Activated CD8-positive, alpha-beta memory T cell treated with anti-CD3 and anti-CD28 coated beads for 24 hours (primary cell): ENCODE data around the gene SUN3.
A peak's percentile ranks its signal among the peaks of the same experiment; 100 is the strongest.

Experiments used
- DNase-seq: peaks from one replicate; pipeline ENCODE4 v3.0.0-alpha.2; 2020

The SUN3 gene

DNA sequence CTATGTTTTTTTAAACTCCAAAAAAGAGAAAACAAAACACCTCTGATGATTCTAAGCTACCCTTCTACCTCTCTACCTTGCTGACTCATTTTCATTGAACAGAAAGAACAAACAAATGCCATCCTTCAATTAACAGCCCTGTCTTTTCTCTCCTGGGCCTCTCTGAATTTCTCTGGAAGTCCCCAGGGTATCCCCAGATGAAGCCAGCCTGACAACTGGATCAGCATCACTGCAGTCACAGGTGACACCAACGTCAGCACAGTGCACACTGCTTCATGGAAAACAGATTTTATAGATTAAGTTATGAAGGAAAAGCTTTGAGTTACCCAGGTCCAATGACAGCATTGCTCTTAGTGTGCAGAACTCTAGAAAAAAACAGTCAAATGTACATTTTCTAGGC, 55.2 kb downstream of the SUN3 start:
- no peak for DNase-seq

DNA sequence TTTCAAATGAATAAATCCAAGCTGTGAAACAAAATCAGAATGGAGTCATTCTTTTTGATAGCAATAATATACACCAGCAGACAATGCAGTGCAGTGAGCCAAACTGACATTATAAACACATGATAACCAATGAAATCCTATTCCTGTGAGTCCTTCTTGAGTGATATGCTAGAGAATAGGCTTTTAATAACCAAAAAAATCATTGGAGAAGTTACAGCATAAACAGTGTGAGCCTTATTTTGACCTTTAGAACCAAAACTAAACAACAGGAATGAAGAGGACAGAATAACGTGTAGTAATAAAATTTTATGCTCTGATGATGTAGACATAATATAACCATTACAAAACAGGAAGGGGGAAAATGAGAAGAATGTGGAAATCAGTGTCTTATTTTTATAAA, 58.1 kb downstream of the SUN3 start:
- no peak for DNase-seq

DNA sequence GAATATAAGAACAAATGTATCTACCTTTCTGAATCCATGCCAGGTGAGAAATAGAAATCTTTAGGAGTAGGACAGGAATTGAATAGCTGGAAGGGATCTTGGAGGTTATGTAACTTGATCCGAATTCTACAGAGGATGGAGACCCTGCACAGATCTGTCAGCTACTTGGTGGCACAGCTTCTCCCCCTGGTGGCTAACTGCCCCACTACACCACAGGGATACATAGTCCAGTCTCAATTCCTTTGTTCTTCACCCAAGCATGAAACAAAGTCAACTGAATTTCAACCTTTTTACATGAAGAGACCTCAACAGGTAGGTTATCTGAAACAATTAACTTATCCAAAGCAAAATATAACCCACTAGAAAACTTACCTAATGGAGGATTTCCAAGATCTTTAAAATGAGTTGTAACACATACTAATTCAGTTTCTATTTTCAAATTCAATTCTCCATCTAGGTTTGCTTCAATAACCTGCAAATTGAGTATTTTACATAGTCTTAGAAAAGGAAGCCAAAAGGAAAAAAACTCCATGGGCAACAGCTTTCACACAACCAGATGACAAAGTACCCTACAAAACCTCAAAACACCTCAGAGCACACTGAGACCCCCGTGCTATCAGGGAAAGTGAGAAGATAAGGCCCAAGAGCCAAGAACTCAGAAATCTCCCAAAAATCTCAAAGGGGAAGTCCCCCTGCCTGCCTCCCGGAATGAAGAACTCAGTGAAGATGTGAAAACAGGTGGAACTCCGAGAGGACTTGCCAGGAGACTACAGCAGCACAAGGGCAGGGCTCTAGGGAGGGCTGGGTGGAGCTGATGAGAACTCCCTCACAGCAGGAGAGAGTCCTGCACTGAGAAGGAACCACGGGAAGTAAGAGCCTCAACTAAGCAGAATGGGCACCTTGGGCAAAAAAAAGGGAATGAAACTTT, 59.8 kb downstream of the SUN3 start:
- DNase-seq = peak; percentile 72

DNA sequence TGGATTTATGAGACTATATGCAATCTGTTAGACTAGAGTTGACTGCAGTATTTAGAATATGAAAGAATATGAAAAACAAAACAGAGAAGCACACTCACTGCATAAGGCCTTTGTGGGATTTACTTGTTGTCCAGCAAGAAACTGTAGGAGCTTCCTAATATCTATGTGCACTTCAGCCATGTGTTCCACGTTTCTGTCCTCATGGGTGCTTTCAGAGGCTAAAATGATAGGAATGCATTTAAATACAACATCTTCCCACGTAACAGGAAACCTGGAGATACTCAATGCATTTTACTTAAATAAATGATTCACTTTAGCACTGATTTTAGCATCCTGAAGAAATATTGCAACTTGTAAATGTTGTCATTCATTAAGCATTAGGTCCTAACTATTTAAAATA, 61.2 kb downstream of the SUN3 start:
- DNase-seq = no peak

DNA sequence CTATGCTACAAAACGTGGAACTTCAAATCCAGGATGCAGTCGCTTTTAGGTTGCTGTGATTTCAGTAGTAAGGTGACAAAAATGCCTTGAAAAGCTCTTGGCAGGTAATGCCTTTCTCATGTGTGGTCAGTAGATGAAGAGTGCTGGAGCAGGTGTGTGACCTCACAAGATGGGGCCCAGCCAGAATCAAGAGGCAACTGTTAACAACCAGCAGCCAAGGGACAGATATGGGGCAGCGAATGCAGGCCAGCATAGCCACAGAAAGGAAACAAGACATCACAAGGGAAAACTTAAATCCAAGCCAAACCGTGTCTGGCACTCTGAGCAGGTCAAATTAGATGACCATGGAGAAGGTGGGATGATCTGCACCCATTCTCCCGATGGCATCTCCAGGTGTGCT, 61.8 kb downstream of the SUN3 start:
- DNase-seq = no peak

DNA sequence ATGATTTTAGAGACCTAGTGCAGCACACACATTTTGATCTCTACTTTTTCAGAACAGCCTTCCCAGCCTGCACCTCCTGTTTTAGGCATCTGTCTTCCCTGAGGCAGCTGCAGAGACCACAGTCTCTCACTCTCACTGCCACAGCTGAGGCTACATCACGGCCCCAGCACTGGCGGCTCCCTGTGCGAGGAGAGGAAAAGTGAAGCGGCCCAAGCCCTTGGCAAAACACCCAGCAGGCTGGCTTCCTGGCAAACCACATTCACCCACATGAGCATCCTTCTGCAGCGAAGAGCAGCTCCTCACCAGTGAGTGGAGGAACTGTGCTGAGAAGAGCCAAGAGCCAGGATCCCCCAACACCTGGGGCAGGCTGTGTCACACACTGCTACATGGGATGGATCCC, 63.5 kb downstream of the SUN3 start:
- DNase-seq = no peak

DNA sequence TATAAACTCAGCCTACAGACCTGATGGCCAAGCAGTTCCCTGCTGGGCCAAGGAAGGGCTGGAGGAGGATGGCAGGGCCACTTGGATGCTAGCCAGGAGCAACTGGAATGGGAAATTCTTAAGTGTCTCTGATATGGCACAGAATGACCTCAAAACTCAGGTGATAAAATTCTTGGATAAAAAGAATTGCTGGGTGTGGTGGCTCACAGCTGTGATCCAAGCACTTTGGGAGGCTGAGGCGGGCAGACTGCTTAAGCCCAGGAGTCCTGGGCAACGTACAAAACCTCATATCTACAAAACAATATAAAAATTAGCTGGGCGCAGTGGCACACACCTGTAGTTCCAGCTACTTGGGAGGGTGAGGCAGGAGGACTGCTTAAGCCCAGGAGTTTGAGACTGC, 66.6 kb downstream of the SUN3 start:
- no peak for DNase-seq

DNA sequence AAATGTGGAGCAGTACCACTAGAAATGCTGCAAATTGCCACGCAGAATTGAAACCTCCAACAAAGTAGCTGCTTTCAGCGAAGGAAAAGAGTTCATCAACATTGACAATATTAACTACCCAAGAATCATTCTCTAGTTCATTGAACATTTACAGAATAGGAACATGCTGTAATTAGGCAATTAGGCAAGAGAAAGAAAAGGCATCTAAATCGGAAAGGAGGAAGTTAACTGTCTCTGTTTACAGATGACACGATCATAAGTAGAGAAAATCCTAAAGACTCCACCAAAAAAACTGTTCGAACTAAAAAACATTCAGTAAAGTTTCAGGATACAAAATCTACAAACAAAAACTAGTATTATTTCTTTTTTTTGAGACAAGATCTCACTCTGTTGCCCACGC, 71.8 kb downstream of the SUN3 start:
- DNase-seq = no peak

DNA sequence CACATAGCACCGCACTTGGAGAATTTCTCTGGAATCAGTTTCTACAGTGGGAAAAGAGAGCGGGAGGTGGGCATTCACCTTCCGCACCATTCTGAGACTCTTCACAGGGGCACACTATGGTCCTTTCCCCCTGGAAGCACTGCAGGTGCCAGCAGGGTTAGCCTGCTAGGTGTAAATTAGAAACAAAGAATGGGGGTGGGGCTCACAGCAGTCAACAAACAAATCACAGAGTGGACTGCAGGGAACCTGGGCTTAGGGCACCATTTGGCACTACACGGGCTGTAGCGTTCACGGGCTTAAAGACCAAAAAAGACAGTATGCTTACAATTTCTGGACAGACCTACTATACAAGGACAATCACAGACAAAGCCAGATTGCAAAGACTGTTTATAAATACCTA, 72.7 kb downstream of the SUN3 start:
- no peak for DNase-seq

DNA sequence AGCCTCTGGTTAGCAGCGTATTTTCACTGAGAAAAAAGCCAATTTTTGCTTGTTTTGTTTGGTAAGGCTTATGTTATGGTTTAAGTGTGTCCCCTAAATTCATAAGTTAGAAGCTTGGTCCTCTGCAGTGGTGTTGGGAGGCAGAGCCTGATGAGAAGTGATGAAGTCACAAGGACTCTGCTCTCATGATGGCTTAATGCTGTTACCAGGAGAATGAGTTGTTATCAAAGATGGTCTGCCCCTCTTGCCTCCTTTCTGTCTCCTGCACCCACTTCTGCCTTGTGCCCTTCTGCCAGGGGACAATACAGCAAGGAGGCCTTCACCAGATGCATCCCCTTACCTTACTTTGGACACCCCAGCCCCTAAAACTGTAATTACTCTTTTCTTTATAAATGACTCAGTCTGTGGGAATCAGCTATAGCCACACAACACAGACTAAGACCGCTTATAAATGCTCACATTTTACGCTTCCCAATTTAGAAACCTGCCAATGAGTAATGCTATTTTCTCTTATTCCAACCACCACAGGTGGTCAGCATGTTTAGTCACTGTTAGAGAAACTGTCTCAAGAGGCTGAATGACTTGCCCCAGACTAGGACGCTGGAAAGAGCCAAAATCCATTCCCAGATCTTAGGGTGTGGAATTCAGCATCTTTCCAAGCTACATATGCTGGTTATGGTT, 74.5 kb downstream of the SUN3 start:
- DNase-seq = no peak

DNA sequence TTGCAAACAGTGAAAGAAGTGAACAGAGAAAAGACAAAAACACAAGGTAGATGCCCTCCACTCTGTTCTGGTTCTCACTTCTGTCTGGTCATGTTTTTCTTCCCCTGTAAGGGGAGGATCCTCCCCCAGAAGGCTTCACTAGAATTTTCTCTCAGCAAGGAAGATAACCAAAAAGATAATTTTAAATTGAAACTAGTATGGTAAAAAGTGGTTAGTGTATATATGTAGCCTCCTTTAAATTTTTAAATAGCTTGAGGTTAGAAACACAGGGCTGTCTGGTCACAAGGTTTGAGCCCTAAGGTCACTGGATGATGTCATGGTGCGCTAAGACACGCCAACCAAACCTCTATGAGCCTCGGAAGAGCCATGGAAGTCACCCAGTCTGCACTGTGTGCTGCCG, 75.1 kb downstream of the SUN3 start:
- no peak for DNase-seq

DNA sequence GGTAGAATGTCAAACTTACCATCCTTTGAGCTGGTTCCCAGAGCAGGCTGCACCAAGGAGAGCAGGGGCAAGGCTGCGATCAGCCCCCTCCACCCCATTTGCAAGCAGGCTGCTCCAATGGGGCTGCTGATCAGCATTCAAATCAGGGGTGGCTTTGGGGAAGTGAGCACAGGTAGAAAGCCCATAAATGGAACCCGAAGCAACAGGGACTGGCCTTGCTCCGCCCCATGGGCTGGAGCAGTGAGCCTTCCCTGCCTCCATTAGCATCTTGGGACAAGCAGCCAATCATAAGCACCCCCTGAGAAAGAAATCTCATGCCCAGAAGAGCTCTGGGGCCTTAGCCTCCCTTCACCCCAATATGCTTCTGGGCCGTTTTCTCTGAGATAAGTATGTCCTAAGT, 76.7 kb downstream of the SUN3 start:
- no peak for DNase-seq

DNA sequence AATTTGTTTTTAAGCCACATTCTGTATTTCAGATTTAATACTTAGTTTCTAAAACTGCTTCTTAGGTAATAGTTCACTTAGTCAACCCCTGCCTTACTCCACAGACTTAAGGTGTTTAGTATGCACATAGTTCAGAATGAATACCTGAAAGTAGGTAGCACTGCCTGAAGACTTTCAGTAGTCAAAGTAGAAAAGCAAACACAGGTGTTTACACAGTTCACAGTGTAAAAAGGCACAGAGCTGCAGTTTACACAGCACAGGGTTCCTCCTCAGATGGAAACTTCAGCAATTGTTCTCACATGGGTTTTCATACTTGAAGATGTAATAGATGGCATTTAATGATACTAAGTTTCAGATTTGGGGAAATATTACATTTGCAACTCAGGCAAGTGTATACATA, 77.5 kb downstream of the SUN3 start:
- DNase-seq = no peak

DNA sequence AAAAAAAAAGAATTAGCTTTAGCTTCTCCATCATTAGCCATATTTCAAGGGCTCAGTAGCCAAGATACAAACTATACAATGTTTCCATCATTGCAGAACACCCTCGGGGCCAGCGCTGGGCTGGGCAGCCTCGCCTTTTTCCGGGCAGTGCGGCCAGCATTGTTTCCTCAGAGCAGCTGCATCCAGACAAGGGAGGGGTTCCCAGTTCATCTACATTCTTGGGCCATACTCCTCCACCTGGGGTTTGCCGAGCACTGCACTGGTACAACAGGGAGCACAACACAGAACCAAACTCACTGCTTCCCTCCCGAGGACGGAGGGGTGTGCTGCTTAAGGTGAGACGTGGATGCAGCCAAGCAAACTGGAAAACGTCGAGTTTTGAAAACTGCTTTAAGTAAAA, 78.2 kb downstream of the SUN3 start:
- DNase-seq = no peak

DNA sequence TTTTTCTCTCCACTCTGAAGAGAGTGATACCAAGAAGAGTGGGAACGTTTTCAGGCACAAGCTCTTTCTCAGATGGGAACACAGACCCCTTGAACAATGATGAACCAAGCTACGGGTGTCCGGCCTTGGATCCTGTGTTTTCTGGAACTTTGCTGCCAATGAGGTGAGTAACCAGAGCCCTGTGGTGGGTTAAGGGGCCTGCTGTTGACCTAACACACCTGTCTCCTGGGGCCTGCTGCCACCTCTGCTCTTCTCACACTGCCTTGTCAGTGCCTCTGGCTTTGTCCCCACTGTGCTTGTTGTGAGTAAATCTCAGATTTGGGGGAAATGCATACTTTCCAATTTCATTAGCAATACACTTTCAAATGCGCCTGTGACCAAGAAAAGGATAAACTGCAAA, 79.2 kb downstream of the SUN3 start:
- no peak for DNase-seq

DNA sequence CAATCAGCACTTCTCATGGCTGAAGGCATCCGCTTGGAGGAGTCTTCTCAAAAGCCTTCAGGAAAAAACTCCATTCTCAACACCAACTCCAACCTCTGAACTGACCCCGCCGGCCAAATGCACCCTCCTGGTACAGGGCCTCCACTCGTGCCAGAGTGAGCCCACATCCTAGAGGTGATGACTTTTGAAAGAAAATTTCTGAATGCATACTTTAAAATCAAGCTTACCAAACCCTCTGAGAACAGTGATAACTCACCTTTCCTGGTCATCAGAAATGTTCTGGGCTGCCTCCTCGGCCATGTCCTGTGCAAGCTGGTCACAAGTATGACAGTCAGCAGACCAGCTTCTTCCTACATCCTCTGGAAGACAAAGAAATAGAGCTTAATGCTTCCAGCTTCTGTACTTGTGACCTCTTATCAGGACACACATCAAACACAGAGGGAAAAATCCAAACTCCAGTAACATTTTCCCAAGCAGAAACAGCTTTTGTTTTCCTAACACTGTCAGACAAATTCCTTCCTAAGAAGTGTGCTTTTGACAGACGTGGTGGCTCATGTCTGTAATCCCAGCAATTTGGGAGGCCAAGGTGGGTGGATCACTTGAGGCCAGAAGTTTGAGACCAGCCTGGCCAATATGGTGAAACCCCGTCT, 80.6 kb downstream of the SUN3 start, which contains the start of gene PKD1L1:
Gene PKD1L1, minus strand, starts transcription at position 326 of the 650 bp plus-strand sequence. Its CDS starts 26 bp downstream, at position 300.
- no peak for DNase-seq

DNA sequence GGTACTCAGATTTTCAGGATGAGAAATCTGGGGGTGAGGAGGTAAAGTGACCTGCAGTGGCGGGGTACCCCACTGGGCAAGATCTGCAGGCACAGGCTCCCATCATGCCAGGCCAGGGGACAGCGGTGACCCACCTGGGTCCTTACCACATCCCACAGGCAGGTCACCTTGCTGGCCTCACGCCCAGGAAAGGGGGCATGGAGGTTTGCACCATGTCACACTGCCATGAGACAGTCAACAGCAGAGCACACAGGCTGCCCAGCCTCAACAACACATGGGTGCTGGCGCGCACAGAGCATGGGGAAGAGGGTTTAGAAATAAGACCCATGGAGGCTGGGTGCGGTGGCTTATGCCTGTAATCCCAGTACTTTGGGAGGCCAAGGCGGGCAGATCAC, 81.6 kb downstream of the SUN3 start:
- no peak for DNase-seq

DNA sequence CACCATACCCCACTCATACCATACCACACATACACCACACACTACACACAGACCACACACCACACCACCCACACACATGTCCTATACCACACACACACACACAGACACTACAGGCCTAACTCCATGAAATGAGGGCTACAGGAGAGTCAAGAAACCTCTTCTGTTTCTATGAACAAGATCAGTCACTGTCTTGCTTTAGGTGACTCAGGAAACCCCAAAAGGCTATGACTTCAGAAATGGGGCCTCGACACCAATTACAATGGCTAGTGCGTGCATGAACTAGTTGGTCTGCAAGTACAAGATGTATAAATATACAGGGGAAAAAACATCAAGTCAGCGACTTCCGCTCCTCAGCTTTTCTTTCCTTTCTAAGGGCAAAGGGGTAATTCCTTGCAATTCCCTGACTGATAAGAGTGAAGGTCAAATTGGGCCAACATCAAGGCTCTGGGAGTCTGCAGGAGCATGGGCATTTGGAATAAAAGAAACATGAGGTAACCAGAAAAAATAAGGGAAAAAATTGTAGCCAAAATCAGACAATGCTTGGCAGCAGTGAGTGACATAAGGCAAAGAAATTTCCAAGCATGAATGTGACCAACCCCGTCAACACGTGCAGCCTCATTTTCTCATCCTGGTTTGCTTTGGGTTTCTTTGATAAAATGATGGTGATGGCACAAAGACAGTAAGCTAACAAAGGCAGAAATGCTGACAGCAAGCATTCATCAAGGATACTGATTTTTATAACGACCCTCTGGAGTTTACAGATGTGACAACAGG, 82.1 kb downstream of the SUN3 start:
- DNase-seq = no peak

DNA sequence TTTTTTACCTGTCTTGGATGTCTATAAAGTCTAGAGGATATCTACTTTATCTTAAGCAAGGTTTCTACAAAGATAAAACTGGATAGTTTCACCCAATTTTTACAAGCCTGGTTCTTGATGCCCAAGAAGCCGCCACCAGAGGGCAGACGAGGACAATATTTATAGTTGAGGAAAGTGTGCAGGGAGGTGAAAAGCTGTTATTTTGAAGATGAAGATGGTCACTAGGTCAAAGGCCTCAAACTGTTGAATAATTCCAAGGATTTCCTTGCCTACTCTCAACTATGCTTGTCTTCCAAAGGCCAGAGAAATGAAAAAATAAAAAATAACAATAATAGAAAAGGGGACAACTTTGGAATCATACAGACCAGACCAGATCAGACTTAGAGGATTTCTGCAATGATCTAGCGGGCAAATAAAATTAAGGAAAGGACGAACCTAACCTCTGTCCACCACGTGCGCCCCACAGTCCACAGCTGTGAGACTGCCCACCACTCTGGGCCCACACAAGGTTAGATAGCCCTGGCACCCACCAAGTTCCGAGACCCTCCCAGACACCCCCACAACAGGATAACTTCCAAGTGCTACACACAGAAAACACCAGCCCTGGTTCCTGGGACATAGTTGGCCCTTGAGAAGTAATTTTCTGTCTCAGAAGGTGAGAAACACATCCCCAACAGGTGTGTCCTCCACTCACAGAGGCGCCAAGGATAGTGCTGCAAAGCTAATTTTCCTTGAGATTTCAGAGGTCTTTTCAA, 83.5 kb downstream of the SUN3 start:
- peak; percentile 87 for DNase-seq

DNA sequence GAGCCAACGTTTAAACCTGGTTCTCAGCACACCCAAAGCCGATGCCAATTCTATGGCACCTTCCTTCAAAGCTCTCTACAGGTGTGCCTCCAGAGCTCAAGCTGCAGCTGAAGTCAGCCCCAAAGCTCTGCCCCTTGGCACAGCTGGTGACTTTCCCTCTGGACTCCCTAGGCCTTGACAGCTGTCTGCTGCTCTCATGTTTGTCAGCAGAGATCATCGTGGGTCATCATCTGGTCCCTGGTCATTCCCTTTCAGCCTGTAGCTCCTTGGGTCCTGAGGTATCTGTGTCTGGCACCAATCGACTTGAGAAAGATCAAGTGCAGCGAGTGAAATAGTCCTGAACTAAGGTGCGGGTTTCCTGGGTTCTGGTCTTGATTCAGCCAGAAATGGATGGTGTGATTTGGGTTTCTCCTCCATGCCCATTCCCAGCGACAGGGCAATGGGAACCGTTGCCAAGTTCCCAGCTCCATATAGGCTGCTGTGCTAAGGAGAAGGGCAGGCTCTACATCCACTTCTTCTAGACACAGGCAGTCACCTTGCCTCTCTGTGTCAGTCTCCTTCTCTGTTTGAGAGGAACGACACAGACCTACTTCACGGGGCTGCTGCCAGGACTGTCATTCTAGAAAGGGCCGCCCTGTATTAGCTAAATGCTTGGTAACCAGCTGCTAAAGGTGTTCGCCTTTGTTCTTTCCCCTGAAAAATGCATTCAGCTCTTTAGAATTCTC, 84.2 kb downstream of the SUN3 start:
- no peak for DNase-seq

DNA sequence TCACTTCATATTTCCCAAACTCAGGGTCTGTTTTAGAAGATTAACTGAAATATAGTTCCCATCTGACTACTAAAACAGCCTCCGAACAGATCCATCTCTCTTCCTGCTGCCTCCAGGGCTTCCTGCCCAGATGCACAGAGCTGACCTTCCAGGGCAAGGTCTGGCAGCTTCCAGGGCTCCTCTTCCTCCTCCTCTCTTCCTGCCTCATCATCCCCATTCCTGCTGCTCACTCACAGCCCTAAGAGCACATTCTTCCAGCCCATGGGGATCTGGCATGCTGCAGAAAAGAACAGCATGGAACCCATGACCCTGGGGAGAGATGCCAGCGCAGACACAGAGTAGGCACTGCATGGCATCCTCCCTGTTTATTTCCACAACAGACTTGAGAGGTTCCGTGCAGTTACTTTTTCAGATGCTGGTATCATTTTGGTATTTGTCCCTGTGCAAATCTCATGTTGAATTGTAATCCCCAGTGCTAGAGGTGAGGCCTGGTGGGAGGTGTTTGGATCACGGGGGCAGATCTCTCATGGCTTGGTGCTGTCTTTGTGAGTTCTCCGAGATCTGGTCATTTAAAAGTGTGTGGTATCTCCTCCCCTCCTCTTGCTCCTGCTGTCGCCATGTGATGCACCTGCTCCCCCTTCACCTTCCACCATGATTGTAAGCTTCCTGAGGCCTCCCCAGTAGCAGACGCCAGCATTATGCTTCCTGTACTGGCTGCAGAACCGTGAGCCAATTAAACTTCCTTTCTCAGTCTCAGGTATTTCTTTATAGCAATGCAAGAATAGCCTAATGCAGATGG, 85.0 kb downstream of the SUN3 start:
- no peak for DNase-seq
